ENCODE measurements around the gene IGFL3.
A peak's percentile ranks its signal among the peaks of the same experiment; 100 is the strongest.
"Not testable (repeated sequence)": the region's sequence is repeated elsewhere in the genome, so short reads cannot be mapped to it uniquely, and the experiment has no call there.

Gene IGFL3

DNA sequence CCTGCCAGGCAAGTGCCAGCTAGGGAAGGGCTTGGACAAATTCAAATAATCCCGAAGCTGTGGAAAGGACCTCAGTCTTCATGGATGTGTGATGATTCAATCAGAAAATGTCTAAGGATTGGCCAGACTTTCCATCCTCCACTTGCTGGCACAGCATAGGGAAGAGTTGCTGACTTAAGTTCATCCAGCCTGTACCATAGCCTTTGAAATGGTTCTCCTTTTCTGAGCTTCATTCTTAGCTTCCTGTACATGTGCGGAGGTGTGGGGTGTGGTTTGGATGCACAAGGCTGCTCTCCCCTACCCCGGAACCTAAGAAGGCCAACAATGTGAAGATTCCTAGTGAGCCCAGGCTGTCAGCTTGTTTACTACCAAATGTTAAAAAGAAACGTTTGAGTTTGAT lies 959 bp upstream of the IGFL3 start:
- no peak for DNase-seq (ENCODE audit: low read depth)

GRCh38 chr19:46118136-46118535 lies 6.4 kb downstream of the IGFL3 start:
- no peak for DNase-seq (ENCODE audit: low read depth)

- DNase-seq (ENCODE audit: low read depth) = no peak
Measured at GRCh38 chr19:46116121-46116520, 8.4 kb downstream of the IGFL3 start.

DNA sequence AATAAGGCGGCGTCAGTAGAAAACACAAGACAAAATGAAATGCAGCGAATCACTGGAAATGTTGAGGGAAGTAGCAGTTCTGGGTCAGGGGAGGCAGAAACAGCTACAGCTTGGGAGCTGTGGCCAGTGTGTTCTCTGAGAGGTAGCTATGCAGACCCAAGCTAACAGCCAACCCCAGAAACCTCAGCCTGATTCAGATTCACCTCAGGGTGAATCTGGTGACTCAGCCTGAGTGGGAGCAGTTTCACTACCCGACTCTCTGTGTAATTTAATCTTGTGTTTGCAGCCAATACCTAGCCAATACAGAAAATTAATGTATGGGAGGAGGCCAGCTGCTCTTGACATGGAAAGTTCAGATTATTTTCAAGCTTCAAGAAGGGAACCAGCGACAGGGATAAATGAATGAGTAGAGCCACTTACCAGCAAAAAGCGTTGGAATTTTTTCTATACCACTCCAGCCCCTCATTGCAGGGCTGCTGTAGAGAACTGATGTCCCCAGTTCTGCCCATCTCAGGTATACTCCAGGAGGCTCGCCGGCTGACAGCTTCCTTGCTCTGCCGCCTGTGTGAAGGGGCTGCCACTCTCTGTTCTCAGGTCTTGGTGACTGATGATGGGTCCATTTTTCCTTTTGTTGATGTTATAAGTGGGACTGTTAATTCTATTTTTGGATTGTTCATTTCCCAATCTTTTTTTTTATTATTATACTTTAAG lies 8.9 kb downstream of the IGFL3 start:
- peak; percentile 8 for DNase-seq (ENCODE audit: low read depth)

DNA sequence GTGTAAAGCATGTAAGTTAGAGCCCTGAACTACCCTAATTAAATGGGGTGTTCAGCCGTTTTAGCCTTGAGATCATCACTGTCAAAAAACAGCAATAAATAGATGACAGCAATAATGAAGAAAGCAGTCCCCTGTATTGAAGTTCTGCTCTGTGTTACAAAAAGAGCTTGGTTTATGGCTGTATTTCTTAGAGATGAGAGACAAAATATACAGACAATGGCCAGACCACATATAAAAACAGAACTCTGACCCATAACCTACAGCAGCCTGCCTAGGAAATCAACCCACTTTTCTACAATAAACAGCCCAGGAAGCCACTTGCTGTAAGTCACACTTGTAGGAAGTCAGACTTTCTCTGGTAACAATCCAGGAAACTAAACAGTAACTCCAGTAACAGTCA lies 10.8 kb downstream of the IGFL3 start:
- no peak for DNase-seq (ENCODE audit: low read depth)

DNA sequence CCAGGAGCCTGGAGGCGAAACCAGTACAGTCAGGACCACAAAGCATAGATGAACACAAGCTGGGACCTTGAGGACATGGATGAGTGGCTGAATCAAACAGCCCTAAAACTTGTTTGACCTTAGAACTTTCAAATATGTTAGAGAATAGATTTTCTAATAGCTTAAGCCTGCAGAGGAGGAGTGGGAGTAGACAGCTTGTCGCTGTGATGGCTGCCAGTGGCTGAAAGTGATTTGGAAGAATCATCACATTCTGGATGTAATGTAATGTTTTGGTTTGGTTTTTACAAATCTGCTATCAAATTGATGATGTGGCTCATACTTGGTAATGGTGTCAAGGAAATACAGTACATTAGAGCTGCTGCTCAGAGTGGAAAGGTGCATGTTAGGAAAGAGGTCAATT lies 12.0 kb downstream of the IGFL3 start:
- no peak for DNase-seq (ENCODE audit: low read depth)

DNA sequence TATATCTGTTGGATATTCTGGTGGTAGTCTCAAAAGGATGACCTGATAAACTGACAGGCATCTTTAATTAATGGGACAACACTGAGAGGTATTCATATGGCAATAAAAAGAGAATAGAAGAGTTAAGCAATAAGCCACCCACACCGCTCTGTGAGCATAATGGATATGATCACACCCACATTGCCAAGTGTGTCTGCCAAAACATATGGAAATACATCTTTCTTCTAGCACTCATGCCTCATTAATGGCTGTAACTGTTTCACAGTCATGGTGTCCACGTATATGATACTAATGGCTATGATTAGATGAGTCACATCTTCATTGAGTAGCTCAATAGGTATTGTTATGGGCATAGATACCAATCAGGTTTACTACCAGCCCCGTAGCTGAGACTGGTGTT lies 13.1 kb downstream of the IGFL3 start:
- no peak for DNase-seq (ENCODE audit: low read depth)

DNA sequence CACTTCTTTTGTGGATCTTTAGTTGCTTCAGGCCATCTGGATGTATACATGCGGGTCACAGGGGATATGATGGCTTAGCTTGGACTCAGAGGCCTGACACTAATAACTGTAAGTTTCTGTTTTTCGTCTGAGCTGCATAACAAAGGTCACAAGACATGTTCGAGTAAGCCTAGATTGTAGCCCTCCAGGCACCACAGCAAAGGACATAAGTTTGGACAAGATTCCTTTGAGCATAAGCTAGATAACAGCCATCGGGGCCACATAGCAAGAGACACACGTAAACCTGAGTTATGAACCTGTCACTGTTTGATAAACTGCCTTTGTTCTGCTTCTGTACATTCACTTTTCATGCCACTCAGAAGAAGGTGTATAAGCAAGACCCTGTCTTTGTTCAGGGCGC lies 14.6 kb downstream of the IGFL3 start:
- no peak for DNase-seq (ENCODE audit: low read depth)

DNA sequence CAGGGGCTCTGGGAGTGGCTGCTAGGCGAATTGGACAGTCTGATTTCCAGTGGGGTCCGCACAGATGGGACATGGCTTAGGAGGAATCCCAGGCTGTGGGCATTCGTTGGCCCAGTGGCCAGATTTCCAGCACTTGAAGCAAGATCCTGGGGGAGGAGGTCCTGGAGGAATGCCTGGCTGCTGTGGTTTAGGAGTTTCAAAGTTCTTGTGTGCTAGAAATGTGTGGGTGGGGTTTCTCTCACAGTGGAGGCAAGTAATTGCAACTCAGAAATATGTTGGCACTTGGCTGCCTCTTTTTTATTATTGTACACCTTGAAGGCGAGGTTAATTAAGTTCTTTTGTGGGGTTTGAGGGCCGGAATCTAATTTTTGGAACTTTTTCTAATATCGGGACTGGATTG lies 17.1 kb downstream of the IGFL3 start:
- no peak for DNase-seq (ENCODE audit: low read depth)

GRCh38 chr19:46102333-46102732 lies 22.2 kb downstream of the IGFL3 start:
- DNase-seq (ENCODE audit: low read depth) = not testable (repeated sequence)

DNA sequence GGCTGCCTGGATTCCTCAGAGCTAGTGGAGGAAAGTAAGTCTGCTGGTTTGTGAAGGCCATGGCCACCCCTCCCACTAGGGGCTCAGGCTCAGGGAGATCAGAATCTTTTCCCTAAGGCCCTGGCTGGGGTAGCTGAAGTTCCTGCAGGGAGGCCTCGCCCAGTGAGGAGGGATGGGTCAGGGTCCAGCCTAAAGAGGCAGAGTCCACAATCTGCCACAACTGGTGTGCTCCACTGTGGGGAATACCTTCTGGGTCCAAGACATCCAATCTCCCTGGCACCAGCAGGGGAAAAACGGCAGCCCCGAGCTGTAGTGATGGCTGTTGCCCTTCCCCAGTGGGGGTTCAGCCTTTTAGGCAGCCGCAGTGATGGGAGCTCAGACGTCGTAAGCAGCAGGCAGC lies 23.2 kb downstream of the IGFL3 start:
- no peak for DNase-seq (ENCODE audit: low read depth)

GRCh38 chr19:46100344-46100743 lies 24.1 kb downstream of the IGFL3 start:
- no peak for DNase-seq (ENCODE audit: low read depth)

- no peak for DNase-seq (ENCODE audit: low read depth)
Measured at GRCh38 chr19:46090444-46090843, 34.0 kb downstream of the IGFL3 start.

DNA sequence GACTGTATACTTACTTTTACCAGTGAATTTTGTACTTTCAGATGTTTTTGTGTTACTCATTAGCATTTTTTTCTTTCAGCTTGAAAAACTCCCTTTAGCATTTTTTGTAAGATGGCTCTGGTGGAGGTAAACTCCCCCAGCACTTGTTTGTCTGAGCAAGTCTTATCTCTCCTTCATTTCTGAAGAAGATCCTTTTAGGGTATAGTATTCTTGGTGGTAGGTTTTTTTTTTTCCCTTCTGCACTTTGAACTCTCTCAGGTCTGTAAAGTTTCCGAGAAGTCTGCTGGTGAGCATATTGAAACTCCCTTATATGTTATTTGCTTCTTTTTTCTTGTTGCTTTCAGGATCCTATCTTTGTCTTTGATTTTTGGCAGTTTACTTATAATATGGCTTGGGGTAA lies 35.1 kb downstream of the IGFL3 start:
- no peak for DNase-seq (ENCODE audit: low read depth)

DNA sequence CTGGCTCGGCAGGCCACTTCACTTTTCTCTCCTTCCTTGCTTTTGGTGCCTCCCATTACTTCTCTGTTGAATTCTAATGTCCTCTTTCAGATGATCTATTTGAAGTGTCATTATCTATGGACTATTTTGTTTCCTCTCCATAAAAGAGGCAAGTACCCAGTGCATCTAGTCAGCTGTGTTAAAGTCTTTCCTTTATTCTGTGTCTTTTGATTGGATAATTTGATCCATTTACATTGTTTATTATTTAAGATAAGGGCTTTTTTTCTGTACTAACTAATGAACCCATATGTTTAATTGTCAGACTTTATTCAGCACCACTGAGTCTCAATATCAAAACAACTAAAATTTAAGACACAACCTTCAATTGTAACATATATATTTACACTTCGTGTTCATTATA lies 36.4 kb downstream of the IGFL3 start:
- DNase-seq (ENCODE audit: low read depth) = no peak

- DNase-seq (ENCODE audit: low read depth) = no peak
Measured at GRCh38 chr19:46085888-46086287, 38.6 kb downstream of the IGFL3 start.

- DNase-seq (ENCODE audit: low read depth) = no peak
Measured at GRCh38 chr19:46082728-46083050, 41.8 kb downstream of the IGFL3 start.

DNA sequence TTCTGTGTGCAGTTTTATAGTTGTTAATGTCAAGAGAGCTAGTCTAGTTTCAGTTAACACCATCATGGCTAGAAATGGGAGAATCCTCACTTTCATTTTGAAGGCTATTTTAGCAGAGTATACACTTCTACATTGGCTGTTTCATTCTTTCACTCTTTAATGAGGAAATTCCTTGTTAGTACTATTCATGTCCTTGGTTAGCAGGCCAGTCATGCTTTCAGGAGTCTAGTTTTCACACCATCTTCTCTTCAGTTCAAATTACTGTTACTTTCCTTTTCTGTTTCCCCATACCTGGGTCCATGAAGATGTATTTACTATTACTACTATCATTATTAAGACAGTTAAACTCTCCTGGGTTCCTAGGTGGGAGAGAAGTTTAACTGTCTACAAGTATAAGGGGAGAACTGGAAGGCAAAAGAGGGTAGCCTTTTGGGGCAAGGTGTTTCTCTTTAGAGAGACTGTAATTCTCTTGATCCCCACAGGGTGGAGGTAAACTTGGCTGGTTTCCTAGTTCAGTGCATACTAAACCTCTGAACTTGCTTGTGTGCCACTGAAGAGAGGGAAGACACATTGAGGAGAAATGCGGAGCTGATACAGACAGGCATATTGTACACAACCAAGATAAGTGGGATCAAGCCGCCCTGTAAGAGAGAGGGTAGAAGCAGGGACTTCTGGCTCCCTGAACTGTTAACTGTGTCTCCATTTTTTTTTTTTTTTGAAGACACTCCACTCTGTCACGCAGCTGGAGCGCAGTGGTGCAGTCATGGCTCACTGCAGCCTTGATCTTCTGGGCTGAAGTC lies 42.4 kb downstream of the IGFL3 start:
- no peak for DNase-seq (ENCODE audit: low read depth)

DNA sequence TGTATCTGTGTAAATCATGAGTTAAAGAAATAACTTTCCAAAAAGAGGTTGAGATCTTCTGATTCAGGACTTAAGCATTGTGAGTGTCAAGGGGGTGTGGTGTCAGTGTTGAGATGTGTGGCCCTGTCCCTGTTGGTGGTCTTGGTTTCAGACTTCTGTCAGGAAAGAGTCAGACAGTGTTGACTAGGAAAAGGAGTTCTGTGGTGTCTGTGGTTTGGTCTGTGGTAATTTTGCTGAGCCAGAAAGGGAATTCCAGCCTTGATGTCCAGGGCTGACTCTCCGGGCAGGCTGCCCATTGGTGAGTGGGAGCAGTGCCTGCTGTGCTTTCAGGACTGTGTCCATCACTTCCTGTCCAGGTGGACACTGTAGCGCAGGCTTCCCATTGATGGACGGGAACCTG lies 43.9 kb downstream of the IGFL3 start:
- no peak for DNase-seq (ENCODE audit: low read depth)

DNA sequence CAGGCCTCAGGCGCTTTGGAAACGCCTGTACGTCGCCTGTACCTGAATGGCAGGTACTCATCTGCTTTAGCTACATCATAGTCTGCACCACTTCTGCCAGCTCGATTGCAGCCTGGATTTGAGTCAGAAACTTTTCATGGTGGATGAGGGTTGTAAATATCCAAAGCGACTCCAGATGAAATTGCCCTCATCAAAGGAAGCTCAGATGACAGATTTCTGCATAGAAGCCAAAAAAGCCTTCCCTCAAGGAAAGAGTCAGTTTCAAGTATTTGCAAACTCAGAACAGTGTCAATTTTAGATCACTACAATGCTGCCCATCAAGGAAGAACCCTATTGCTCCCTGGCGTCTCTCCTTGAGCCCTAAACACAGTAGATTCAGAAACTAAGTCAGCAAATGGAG lies 44.9 kb downstream of the IGFL3 start:
- no peak for DNase-seq (ENCODE audit: low read depth)

DNA sequence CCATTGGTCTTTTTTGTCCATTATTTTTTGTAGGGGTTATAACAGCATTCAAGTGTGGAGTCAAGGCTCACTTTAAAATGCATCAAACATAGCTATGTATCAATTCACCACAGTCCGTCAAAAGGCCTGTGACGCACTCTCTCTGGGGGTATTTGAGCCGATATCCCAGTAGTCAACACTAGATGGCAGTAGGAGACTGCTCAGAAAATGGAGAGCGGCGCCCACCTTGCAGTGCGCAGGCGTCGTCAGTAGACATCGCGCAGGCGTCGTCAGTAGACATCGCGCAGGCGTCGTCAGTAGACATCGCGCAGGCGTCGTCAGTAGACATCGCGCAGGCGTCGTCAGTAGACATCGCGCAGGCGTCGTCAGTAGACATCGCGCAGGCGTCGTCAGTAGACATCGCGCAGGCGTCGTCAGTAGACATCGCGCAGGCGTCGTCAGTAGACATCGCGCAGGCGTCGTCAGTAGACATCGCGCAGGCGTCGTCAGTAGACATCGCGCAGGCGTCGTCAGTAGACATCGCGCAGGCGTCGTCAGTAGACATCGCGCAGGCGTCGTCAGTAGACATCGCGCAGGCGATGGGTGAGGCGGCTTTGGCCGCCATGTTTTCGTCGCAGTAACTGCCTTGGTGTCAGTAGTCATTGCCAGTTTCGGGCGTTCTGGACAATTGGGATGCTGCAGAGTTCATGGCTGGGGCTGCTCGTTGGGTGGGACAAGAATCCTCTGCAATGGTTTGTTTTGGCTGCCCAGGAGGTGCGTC lies 45.7 kb downstream of the IGFL3 start:
- DNase-seq (ENCODE audit: low read depth) = not testable (repeated sequence)

- DNase-seq (ENCODE audit: low read depth) = no peak
Measured at GRCh38 chr19:46077815-46078167, 46.7 kb downstream of the IGFL3 start.

Measured in stimulated activated CD8-positive, alpha-beta memory T cell treated with anti-CD3 and anti-CD28 coated beads, Interleukin-7, amount 100 ng/mL, for 24 hours (primary cell).